HEK293 (cell line): ENCODE data around the gene GMDS.

Experiments
- CTCF ChIA-PET: fragments of 350-600 bp; formaldehyde crosslinking; extraction: SDS; loops from one replicate; lab custom pipeline; 2021; ENCODE audit warnings: antibody characterized with exemption; lab: Yijun Ruan, JAX
- POLR2A ChIA-PET: fragments of 300-600 bp; formaldehyde crosslinking; extraction: SDS; loops from one replicate; lab custom pipeline; 2020; ENCODE audit warnings: antibody characterized with exemption, inconsistent platforms; lab: Yijun Ruan, JAX
- H3K27ac ChIP-seq: fragments of 200-500 bp; sonication (Bioruptor generic); 2 replicates; pipeline ENCODE4 v1.5.1; 2014; ENCODE audit warnings: low read depth, low read length, control low read depth, inconsistent platforms; ENCODE audit errors: extremely low read depth
- H3K36me3 ChIP-seq, 2 experiments: fragments of 200-500 bp in 1 of 2; sonication (Bioruptor generic) in 1 of 2; 1 replicate in 1 of 2; 2 replicates in 1 of 2; pipeline ENCODE4 v1.5.1; 2014 to 2017; ENCODE audit warnings: inconsistent platforms in 2 of 2, low read length in 2 of 2; ENCODE audit not compliant: control insufficient read depth in 2 of 2, insufficient read depth in 1 of 2
- H3K4me1 ChIP-seq: fragments of 200-500 bp; sonication (Bioruptor generic); 2 replicates; pipeline ENCODE4 v1.5.1; 2014; ENCODE audit warnings: mild to moderate bottlenecking, low read length, inconsistent platforms; ENCODE audit not compliant: control insufficient read depth, insufficient read depth
- H3K4me3 ChIP-seq: 2 replicates; pipeline ENCODE4 v1.5.1; 2011; ENCODE audit warnings: low read depth, mild to moderate bottlenecking, control low read depth, low read length, moderate library complexity
- H3K9me3 ChIP-seq: fragments of 200-500 bp; sonication (Bioruptor generic); 2 replicates; pipeline ENCODE4 v1.5.1; 2014; ENCODE audit warnings: low read depth, low read length, inconsistent platforms; ENCODE audit not compliant: control insufficient read depth, insufficient read depth
- KLF16 ChIP-seq: fragments of 450-650 bp; formaldehyde crosslinking; IDR thresholded peaks from 2 replicates; pipeline ENCODE4 v1.5.1; 2017; ENCODE audit warnings: missing biosample characterization, missing genetic modification characterization
- SALL2 ChIP-seq: fragments of 450-650 bp; formaldehyde crosslinking; IDR thresholded peaks from 2 replicates; pipeline ENCODE4 v1.5.0; 2017; ENCODE audit warnings: missing biosample characterization, mild to moderate bottlenecking, missing genetic modification characterization, borderline replicate concordance
- ZBTB48 ChIP-seq: fragments of 450-650 bp; formaldehyde crosslinking; IDR thresholded peaks from 2 replicates; pipeline ENCODE4 v1.5.1; 2016; ENCODE audit warnings: missing biosample characterization, missing genetic modification characterization
- ZIC2 ChIP-seq: fragments of 450-650 bp; formaldehyde crosslinking; IDR thresholded peaks from 2 replicates; pipeline ENCODE4 v1.5.1; 2016; ENCODE audit warnings: missing biosample characterization, missing genetic modification characterization
- ZNF10 ChIP-seq: fragments of 450-650 bp; formaldehyde crosslinking; IDR thresholded peaks from 2 replicates; pipeline ENCODE4 v1.5.1; 2017; ENCODE audit warnings: missing biosample characterization, missing genetic modification characterization
- ZNF132 ChIP-seq: fragments of 450-650 bp; formaldehyde crosslinking; IDR thresholded peaks from 2 replicates; pipeline ENCODE4 v1.5.1; 2017; ENCODE audit warnings: missing biosample characterization, missing genetic modification characterization, borderline replicate concordance
- ZNF211 ChIP-seq: fragments of 450-650 bp; formaldehyde crosslinking; IDR thresholded peaks from 2 replicates; pipeline ENCODE4 v1.5.1; 2016; ENCODE audit warnings: low read depth, missing biosample characterization, missing genetic modification characterization
- ZNF266 ChIP-seq: fragments of 450-650 bp; formaldehyde crosslinking; IDR thresholded peaks from 2 replicates; pipeline ENCODE4 v1.5.1; 2016; ENCODE audit warnings: missing biosample characterization, missing genetic modification characterization, low read depth
- ZNF324 ChIP-seq: fragments of 450-650 bp; formaldehyde crosslinking; IDR thresholded peaks from 2 replicates; pipeline ENCODE4 v1.5.1; 2016; ENCODE audit warnings: missing biosample characterization, missing genetic modification characterization
- ZNF341 ChIP-seq: fragments of 450-650 bp; formaldehyde crosslinking; IDR thresholded peaks from 2 replicates; pipeline ENCODE4; 2016; ENCODE audit warnings: low read depth, missing biosample characterization, missing genetic modification characterization
- ZNF350 ChIP-seq: fragments of 450-650 bp; formaldehyde crosslinking; IDR thresholded peaks from 2 replicates; pipeline ENCODE4 v1.5.0; 2017; ENCODE audit warnings: missing biosample characterization, mild to moderate bottlenecking, missing genetic modification characterization
- ZNF416 ChIP-seq: fragments of 450-650 bp; formaldehyde crosslinking; IDR thresholded peaks from 2 replicates; pipeline ENCODE4 v1.5.1; 2016; ENCODE audit warnings: missing biosample characterization, missing genetic modification characterization
- ZNF521 ChIP-seq: fragments of 450-650 bp; formaldehyde crosslinking; IDR thresholded peaks from 2 replicates; pipeline ENCODE4 v1.5.1; 2017; ENCODE audit warnings: missing biosample characterization, mild to moderate bottlenecking, missing genetic modification characterization
- ZNF530 ChIP-seq: fragments of 450-650 bp; formaldehyde crosslinking; IDR thresholded peaks from 2 replicates; pipeline ENCODE4 v1.5.1; 2016; ENCODE audit warnings: low read depth, missing biosample characterization, missing genetic modification characterization
- ZNF558 ChIP-seq: fragments of 450-650 bp; formaldehyde crosslinking; IDR thresholded peaks from 2 replicates; pipeline ENCODE4 v1.5.1; 2016; ENCODE audit warnings: missing biosample characterization, missing genetic modification characterization
- ZNF561 ChIP-seq: fragments of 450-650 bp; IDR thresholded peaks from 2 replicates; pipeline ENCODE4 v1.5.1; 2018; ENCODE audit warnings: missing biosample characterization, missing genetic modification characterization, borderline replicate concordance
- ZNF571 ChIP-seq: fragments of 450-650 bp; formaldehyde crosslinking; IDR thresholded peaks from 2 replicates; pipeline ENCODE4 v1.5.0; 2017; ENCODE audit warnings: missing biosample characterization, missing genetic modification characterization
- ZNF610 ChIP-seq: fragments of 450-650 bp; formaldehyde crosslinking; IDR thresholded peaks from 2 replicates; pipeline ENCODE4 v1.5.1; 2016; ENCODE audit warnings: missing biosample characterization, missing genetic modification characterization, borderline replicate concordance
- ZNF747 ChIP-seq: fragments of 450-650 bp; formaldehyde crosslinking; IDR thresholded peaks from 2 replicates; pipeline ENCODE4 v1.5.1; 2016; ENCODE audit warnings: missing biosample characterization, missing genetic modification characterization
- ZNF76 ChIP-seq: fragments of 450-650 bp; formaldehyde crosslinking; IDR thresholded peaks from 2 replicates; pipeline ENCODE4; 2016; ENCODE audit warnings: low read depth, missing biosample characterization, missing genetic modification characterization, borderline replicate concordance
- ZNF777 ChIP-seq: fragments of 450-650 bp; formaldehyde crosslinking; IDR thresholded peaks from 2 replicates; pipeline ENCODE4 v1.5.1; 2017; ENCODE audit warnings: missing biosample characterization, missing genetic modification characterization, borderline replicate concordance
- TF ChIP-seq, protein P1 (sequence below): fragments of 450-650 bp; formaldehyde crosslinking; IDR thresholded peaks from 2 replicates; pipeline ENCODE4 v1.5.1; 2016; ENCODE audit warnings: missing biosample characterization, missing genetic modification characterization
- TF ChIP-seq, protein P2 (sequence below): fragments of 450-650 bp; IDR thresholded peaks from 2 replicates; pipeline ENCODE4 v1.5.1; 2018; ENCODE audit warnings: missing biosample characterization, mild to moderate bottlenecking, missing genetic modification characterization
- TF ChIP-seq, protein P3 (sequence below): fragments of 450-650 bp; formaldehyde crosslinking; IDR thresholded peaks from 2 replicates; pipeline ENCODE4 v1.5.1; 2016; ENCODE audit warnings: missing biosample characterization, missing genetic modification characterization
- TF ChIP-seq, protein P4 (sequence below): fragments of 450-650 bp; formaldehyde crosslinking; IDR thresholded peaks from 2 replicates; pipeline ENCODE4 v1.5.1; 2016; ENCODE audit warnings: missing biosample characterization, missing genetic modification characterization

The GMDS gene

DNA sequence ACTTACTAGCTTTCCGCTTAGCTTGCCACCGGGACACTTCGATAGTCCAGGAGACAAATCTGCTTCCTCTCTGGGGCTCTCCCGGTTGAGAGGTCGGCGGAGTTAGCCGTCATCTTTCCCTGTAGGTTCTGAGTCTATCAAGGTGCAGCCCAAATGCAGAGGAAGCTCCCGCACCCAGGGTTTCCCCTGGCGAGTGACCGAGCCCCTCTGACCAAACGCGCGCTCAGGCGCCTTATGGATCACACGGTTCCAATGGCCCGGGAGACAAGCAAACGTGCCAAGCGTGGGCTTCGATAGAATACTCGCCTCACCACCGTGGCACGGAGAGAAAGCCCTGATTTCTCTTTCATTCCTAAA is 651.5 kb downstream of the GMDS start (continued):
- TF ChIP-seq, protein P1, sequence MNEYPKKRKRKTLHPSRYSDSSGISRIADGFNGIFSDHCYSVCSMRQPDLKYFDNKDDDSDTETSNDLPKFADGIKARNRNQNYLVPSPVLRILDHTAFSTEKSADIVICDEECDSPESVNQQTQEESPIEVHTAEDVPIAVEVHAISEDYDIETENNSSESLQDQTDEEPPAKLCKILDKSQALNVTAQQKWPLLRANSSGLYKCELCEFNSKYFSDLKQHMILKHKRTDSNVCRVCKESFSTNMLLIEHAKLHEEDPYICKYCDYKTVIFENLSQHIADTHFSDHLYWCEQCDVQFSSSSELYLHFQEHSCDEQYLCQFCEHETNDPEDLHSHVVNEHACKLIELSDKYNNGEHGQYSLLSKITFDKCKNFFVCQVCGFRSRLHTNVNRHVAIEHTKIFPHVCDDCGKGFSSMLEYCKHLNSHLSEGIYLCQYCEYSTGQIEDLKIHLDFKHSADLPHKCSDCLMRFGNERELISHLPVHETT = no peak

DNA sequence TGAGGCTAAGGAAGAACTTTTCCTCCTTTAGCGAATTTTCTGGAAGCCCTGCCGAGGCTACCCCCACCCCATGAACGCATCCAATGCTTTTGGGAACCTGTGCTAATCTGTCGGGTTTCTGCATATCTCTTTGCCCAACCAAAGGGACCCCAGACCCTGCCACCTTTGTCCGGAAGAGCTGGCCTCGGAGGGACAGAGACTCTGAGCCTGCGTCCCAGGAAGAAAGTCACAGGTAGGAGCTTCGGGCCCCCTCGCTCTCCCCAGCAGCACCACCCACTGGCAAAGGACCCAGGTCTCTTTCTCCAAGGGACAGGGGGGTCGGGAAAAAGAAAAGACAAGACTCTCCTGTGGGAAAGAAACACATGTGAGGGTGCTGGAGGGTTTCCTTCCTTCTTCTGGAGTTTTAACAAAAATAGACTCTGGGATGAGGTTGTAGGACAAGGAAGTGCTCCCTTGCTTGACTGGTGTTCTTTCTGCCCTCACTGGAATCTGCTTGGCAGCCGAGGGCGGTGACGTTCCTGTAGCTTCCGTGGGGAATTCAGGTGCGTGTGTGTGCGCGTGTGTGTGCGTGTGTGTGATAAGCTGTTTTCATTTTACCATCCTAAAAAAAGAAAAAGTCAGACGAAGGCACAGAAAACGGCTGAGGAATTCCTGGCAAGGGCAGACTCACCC is 652.0 kb downstream of the GMDS start:
- TF ChIP-seq ZNF571 (no peak), ZNF416 (tag by site-specific recombination) (no peak), ZNF266 (tag by site-specific recombination) (no peak), ZIC2 (tag by site-specific recombination) (no peak), ZNF132 (tag by site-specific recombination) (no peak), ZNF324 (tag by site-specific recombination) (no peak), ZNF610 (tag by site-specific recombination) (no peak), KLF16 (tag by site-specific recombination) (no peak), ZNF341 (no peak), ZNF76 (tag by site-specific recombination) (no peak), SALL2 (tag by site-specific recombination) (no peak)
- TF ChIP-seq, protein P2, sequence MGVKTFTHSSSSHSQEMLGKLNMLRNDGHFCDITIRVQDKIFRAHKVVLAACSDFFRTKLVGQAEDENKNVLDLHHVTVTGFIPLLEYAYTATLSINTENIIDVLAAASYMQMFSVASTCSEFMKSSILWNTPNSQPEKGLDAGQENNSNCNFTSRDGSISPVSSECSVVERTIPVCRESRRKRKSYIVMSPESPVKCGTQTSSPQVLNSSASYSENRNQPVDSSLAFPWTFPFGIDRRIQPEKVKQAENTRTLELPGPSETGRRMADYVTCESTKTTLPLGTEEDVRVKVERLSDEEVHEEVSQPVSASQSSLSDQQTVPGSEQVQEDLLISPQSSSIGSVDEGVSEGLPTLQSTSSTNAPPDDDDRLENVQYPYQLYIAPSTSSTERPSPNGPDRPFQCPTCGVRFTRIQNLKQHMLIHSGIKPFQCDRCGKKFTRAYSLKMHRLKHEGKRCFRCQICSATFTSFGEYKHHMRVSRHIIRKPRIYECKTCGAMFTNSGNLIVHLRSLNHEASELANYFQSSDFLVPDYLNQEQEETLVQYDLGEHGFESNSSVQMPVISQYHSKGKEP (tag by site-specific recombination) = no peak
- Histone ChIP-seq H3K4me3 (no peak overlapping the region), H3K27ac (no peak overlapping the region), H3K9me3 (no peaks in the 10 kb centered on the region), H3K4me1 (peaks cover 13% of the 10 kb centered on the region), H3K36me3 (no peaks in the 10 kb centered on the region)
- ChIA-PET CTCF (interaction anchor here (0.6 to 2.0 kb wide), 6 partner anchors 95 to 1157 kb away, joined by 3 to 9 read pairs (median 5); partner anchors contain the start of gene MYLK4), POLR2A (no interaction called here)

DNA sequence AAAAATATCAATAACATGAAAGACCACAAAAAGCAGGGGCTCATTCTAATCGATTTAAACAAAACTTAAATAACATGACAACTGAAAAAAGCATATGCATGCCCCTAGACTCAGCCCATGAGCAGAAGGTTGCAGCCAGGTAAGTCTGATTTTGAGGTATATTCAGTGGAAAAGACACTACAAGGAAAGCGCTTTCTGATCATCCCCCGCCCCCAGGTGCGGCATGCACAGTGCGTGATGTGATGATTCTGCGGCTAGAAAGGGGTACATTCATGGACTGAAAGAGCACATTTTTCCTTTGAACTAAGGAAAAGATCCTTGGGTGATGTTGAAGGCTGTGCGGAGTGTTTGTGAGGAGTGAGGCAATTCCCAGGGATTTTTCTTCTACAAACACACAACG is 652.6 kb downstream of the GMDS start:
- Histone ChIP-seq H3K27ac (no peak overlapping the region), H3K4me1 (peaks cover 7% of the 10 kb centered on the region), H3K36me3 (no peaks in the 10 kb centered on the region), H3K9me3 (no peaks in the 10 kb centered on the region), H3K4me3 (no peak overlapping the region)
- CTCF ChIA-PET = interaction anchor here (0.6 to 2.0 kb wide), 5 partner anchors 94 to 1157 kb away, joined by 3 to 9 read pairs (median 6); partner anchors contain the start of gene MYLK4
- POLR2A ChIA-PET = interaction anchor here (0.6 kb wide), 1 partner anchor 18 kb away, joined by 3 read pairs; no protein-coding TSS in a partner anchor
- TF ChIP-seq ZNF211 (tag by site-specific recombination) = no peak
- no peak for TF ChIP-seq ZNF10 (tag by site-specific recombination)
- TF ChIP-seq, protein P3, sequence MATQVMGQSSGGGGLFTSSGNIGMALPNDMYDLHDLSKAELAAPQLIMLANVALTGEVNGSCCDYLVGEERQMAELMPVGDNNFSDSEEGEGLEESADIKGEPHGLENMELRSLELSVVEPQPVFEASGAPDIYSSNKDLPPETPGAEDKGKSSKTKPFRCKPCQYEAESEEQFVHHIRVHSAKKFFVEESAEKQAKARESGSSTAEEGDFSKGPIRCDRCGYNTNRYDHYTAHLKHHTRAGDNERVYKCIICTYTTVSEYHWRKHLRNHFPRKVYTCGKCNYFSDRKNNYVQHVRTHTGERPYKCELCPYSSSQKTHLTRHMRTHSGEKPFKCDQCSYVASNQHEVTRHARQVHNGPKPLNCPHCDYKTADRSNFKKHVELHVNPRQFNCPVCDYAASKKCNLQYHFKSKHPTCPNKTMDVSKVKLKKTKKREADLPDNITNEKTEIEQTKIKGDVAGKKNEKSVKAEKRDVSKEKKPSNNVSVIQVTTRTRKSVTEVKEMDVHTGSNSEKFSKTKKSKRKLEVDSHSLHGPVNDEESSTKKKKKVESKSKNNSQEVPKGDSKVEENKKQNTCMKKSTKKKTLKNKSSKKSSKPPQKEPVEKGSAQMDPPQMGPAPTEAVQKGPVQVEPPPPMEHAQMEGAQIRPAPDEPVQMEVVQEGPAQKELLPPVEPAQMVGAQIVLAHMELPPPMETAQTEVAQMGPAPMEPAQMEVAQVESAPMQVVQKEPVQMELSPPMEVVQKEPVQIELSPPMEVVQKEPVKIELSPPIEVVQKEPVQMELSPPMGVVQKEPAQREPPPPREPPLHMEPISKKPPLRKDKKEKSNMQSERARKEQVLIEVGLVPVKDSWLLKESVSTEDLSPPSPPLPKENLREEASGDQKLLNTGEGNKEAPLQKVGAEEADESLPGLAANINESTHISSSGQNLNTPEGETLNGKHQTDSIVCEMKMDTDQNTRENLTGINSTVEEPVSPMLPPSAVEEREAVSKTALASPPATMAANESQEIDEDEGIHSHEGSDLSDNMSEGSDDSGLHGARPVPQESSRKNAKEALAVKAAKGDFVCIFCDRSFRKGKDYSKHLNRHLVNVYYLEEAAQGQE = no peak
- no peak for TF ChIP-seq ZNF777
- no peak for TF ChIP-seq ZNF558 (tag by site-specific recombination)
- no peak for TF ChIP-seq ZNF350 (tag by site-specific recombination)
- no peak for TF ChIP-seq ZBTB48 (tag by site-specific recombination)
- no peak for TF ChIP-seq ZNF747 (tag by site-specific recombination)
- TF ChIP-seq, protein P4, sequence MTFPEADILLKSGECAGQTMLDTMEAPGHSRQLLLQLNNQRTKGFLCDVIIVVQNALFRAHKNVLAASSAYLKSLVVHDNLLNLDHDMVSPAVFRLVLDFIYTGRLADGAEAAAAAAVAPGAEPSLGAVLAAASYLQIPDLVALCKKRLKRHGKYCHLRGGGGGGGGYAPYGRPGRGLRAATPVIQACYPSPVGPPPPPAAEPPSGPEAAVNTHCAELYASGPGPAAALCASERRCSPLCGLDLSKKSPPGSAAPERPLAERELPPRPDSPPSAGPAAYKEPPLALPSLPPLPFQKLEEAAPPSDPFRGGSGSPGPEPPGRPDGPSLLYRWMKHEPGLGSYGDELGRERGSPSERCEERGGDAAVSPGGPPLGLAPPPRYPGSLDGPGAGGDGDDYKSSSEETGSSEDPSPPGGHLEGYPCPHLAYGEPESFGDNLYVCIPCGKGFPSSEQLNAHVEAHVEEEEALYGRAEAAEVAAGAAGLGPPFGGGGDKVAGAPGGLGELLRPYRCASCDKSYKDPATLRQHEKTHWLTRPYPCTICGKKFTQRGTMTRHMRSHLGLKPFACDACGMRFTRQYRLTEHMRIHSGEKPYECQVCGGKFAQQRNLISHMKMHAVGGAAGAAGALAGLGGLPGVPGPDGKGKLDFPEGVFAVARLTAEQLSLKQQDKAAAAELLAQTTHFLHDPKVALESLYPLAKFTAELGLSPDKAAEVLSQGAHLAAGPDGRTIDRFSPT (tag by site-specific recombination) = no peak
- no peak for TF ChIP-seq ZNF561 (tag by site-specific recombination)
- TF ChIP-seq ZNF521 (tag by site-specific recombination) = no peak
- TF ChIP-seq ZNF530 (tag by site-specific recombination) = no peak
